GM21447 (cell line): ENCODE data around the gene OR6J1.
"Not testable (repeated sequence)": the region's sequence is repeated elsewhere in the genome, so short reads cannot be mapped to it uniquely, and the experiment has no call there.

Source experiments
- ATAC-seq: cut with Tn5 transposase; IDR thresholded peaks from one replicate; pipeline ENCODE4 v1.9.1; 2021; ENCODE audit not compliant: unreplicated experiment

Gene OR6J1

GRCh38 chr14:22610931-22611330, 33.2 kb downstream of the OR6J1 start:
- ATAC-seq, result no peak

GRCh38 chr14:22607291-22607690, 36.9 kb downstream of the OR6J1 start:
- no peak for ATAC-seq

- ATAC-seq, result no peak
Observed at GRCh38 chr14:22606380-22606779, 37.8 kb downstream of the OR6J1 start.

GRCh38 chr14:22602862-22603261, 41.3 kb downstream of the OR6J1 start:
- no peak for ATAC-seq

- ATAC-seq, result no peak
Observed at GRCh38 chr14:22601996-22602395, 42.2 kb downstream of the OR6J1 start.

GRCh38 chr14:22601456-22601855, 42.7 kb downstream of the OR6J1 start:
- no peak for ATAC-seq

- no peak for ATAC-seq
Observed at GRCh38 chr14:22600027-22600426, 44.1 kb downstream of the OR6J1 start.

- ATAC-seq, result no peak
Observed at GRCh38 chr14:22599349-22599748, 44.8 kb downstream of the OR6J1 start.

- ATAC-seq, result peak; percentile 74
Observed at GRCh38 chr14:22598896-22599244, 45.3 kb downstream of the OR6J1 start.

- peak; percentile 77 for ATAC-seq
Observed at GRCh38 chr14:22598099-22598895, 45.9 kb downstream of the OR6J1 start, which contains the start of gene ABHD4. ABHD4 (plus strand) TSS chr14:22598300; CDS start chr14:22598307, 7 bp downstream.

- ATAC-seq, result peak; percentile 20
Observed at GRCh38 chr14:22597771-22598098, 46.4 kb downstream of the OR6J1 start.

- no peak for ATAC-seq
Observed at GRCh38 chr14:22597265-22597664, 46.9 kb downstream of the OR6J1 start.

- no peak for ATAC-seq
Observed at GRCh38 chr14:22596354-22596879, 47.7 kb downstream of the OR6J1 start.

- no peak for ATAC-seq
Observed at GRCh38 chr14:22594156-22594716, 49.9 kb downstream of the OR6J1 start.

- no peak for ATAC-seq
Observed at GRCh38 chr14:22593601-22594000, 50.6 kb downstream of the OR6J1 start.

- ATAC-seq, result no peak
Observed at GRCh38 chr14:22593189-22593588, 51.0 kb downstream of the OR6J1 start.

GRCh38 chr14:22589096-22589839, 54.9 kb downstream of the OR6J1 start, which contains the start of gene DAD1:
DAD1 (minus strand) TSS chr14:22589224; CDS start chr14:22589157, 67 bp downstream.
- ATAC-seq, result peak; percentile 89

- peak; percentile 6 for ATAC-seq
Observed at GRCh38 chr14:22588526-22589095, 55.5 kb downstream of the OR6J1 start.

- not testable (repeated sequence) for ATAC-seq
Observed at GRCh38 chr14:22587677-22588422, 56.3 kb downstream of the OR6J1 start.

GRCh38 chr14:22587247-22587646, 56.9 kb downstream of the OR6J1 start:
- ATAC-seq, result no peak

GRCh38 chr14:22583994-22584393, 60.2 kb downstream of the OR6J1 start:
- no peak for ATAC-seq
